ENCODE measurements around the gene KCTD6.

KCTD6 gene

GRCh38 chr3:58491506-58492402 is at the start of gene KCTD6:
KCTD6 (plus strand) TSS chr3:58492096; CDS start chr3:58498756, 6,660 bp downstream.
- peak; percentile 23 for DNase-seq

GRCh38 chr3:58452176-58452575 is 39.7 kb upstream of the KCTD6 start:
- no peak for DNase-seq

GRCh38 chr3:58459160-58459559 is 32.7 kb upstream of the KCTD6 start:
- DNase-seq = no peak

- DNase-seq = no peak
Measured at GRCh38 chr3:58462829-58463180, 29.1 kb upstream of the KCTD6 start.

- no peak for DNase-seq
Measured at GRCh38 chr3:58463181-58463941, 28.5 kb upstream of the KCTD6 start.

- no peak for DNase-seq
Measured at GRCh38 chr3:58463942-58464271, 28.0 kb upstream of the KCTD6 start.

- no peak for DNase-seq
Measured at GRCh38 chr3:58464866-58465265, 27.0 kb upstream of the KCTD6 start.

GRCh38 chr3:58466899-58467563 is 24.9 kb upstream of the KCTD6 start:
- DNase-seq = no peak

- DNase-seq = peak; percentile 91
Measured at GRCh38 chr3:58469096-58469495, 22.8 kb upstream of the KCTD6 start.

GRCh38 chr3:58470363-58471024 is 21.4 kb upstream of the KCTD6 start:
- DNase-seq = no peak

- peak; percentile 68 for DNase-seq
Measured at GRCh38 chr3:58471025-58471887, 20.6 kb upstream of the KCTD6 start.

- no peak for DNase-seq
Measured at GRCh38 chr3:58473275-58473674, 18.6 kb upstream of the KCTD6 start.

GRCh38 chr3:58474348-58474911 is 17.5 kb upstream of the KCTD6 start:
- peak; percentile 41 for DNase-seq

- DNase-seq = no peak
Measured at GRCh38 chr3:58474967-58475578, 16.8 kb upstream of the KCTD6 start.

- DNase-seq = no peak
Measured at GRCh38 chr3:58478781-58479180, 13.1 kb upstream of the KCTD6 start.

- no peak for DNase-seq
Measured at GRCh38 chr3:58480309-58480708, 11.6 kb upstream of the KCTD6 start.

GRCh38 chr3:58482917-58483636 is 8.8 kb upstream of the KCTD6 start:
- no peak for DNase-seq

GRCh38 chr3:58484045-58484721 is 7.7 kb upstream of the KCTD6 start:
- peak; percentile 58 for DNase-seq

GRCh38 chr3:58484722-58485069 is 7.2 kb upstream of the KCTD6 start:
- DNase-seq = no peak

GRCh38 chr3:58485801-58486435 is 6.0 kb upstream of the KCTD6 start:
- DNase-seq = no peak

All from NCI-H524 treated with DMSO at 0.1 percent for 48 hours (cell line).